HepG2 (cell line): ENCODE results near the gene LMF2. TPM values are rescaled to one million over a fixed set of nuclear protein-coding genes. Genes with fewer than 3 reads are reported as not detected.

Source experiments
- ARHGAP35 ChIP-seq: sonication (generic); formaldehyde crosslinking; IDR thresholded peaks from 2 replicates; pipeline ENCODE4 v1.9.0; 2022; ENCODE audit warnings: mild to moderate bottlenecking, inconsistent platforms, moderate library complexity, missing genetic modification reagents, borderline replicate concordance
- ATF5 ChIP-seq: sonication (generic); formaldehyde crosslinking; IDR thresholded peaks from 2 replicates; pipeline ENCODE4 v1.4.0; 2020; ENCODE audit warnings: mild to moderate bottlenecking, low read depth, missing genetic modification reagents
- DMTF1 ChIP-seq: sonication (generic); formaldehyde crosslinking; IDR thresholded peaks from 2 replicates; pipeline ENCODE4 v1.4.0; 2020; ENCODE audit warnings: mild to moderate bottlenecking, missing genetic modification reagents
- DPF2 ChIP-seq: sonication (generic); formaldehyde crosslinking; IDR thresholded peaks from 2 replicates; pipeline ENCODE4 v1.4.0; 2020; ENCODE audit warnings: mild to moderate bottlenecking, low read depth, missing genetic modification reagents, borderline replicate concordance
- GPN1 ChIP-seq: sonication (generic); formaldehyde crosslinking; IDR thresholded peaks from 2 replicates; pipeline ENCODE4 v1.5.1; 2020; ENCODE audit warnings: missing genetic modification reagents, borderline replicate concordance
- LRRFIP1 ChIP-seq: sonication (generic); formaldehyde crosslinking; conservative IDR thresholded peaks from 2 replicates; pipeline ENCODE4 v1.4.0; 2020; ENCODE audit warnings: missing genetic modification reagents
- MAX ChIP-seq: IDR thresholded peaks from 2 replicates; pipeline ENCODE4 v1.6.1; 2012; ENCODE audit warnings: inconsistent platforms
- NFE2 ChIP-seq: sonication (generic); formaldehyde crosslinking; IDR thresholded peaks from 2 replicates; pipeline ENCODE4 v1.4.0; 2020; ENCODE audit warnings: missing genetic modification reagents
- NFKB2 ChIP-seq: sonication (generic); formaldehyde crosslinking; IDR thresholded peaks from 2 replicates; pipeline ENCODE4 v1.4.0; 2020; ENCODE audit warnings: missing genetic modification reagents, borderline replicate concordance
- NR2C2 ChIP-seq: sonication (generic); formaldehyde crosslinking; IDR thresholded peaks from 2 replicates; pipeline ENCODE4 v1.4.0; 2020; ENCODE audit warnings: missing genetic modification reagents, mild to moderate bottlenecking, moderate library complexity, borderline replicate concordance
- RNF2 ChIP-seq: fragments of 450-650 bp; conservative IDR thresholded peaks from 2 replicates; pipeline ENCODE4 v1.6.1; 2016; ENCODE audit warnings: low read depth
- XBP1 ChIP-seq: sonication (generic); formaldehyde crosslinking; IDR thresholded peaks from 2 replicates; pipeline ENCODE4 v1.5.0; 2020; ENCODE audit warnings: missing genetic modification reagents
- ZNF138 ChIP-seq: sonication (generic); formaldehyde crosslinking; IDR thresholded peaks from 2 replicates; pipeline ENCODE4 v1.5.0; 2020; ENCODE audit warnings: mild to moderate bottlenecking, low read depth, missing genetic modification reagents
- ZNF143 ChIP-seq: sonication (generic); formaldehyde crosslinking; IDR thresholded peaks from 2 replicates; pipeline ENCODE4 v1.4.0; 2020; ENCODE audit warnings: missing genetic modification reagents
- ZNF343 ChIP-seq: sonication (generic); formaldehyde crosslinking; IDR thresholded peaks from 2 replicates; pipeline ENCODE4 v1.4.0; 2020; ENCODE audit warnings: mild to moderate bottlenecking, missing genetic modification reagents
- ZNF431 ChIP-seq: sonication (generic); formaldehyde crosslinking; IDR thresholded peaks from 2 replicates; pipeline ENCODE4 v1.9.0; 2022; ENCODE audit warnings: missing genetic modification reagents, low read depth, mild to moderate bottlenecking, borderline replicate concordance
- polyA plus RNA-seq, 8 experiments: library from polyadenylated mRNA; depleted of rRNA in 3 of 8; stranded (reverse) in 7 of 8; unstranded in 1 of 8; fragments of >200 nt; fragmentation: Illumina TruSeq in 4 of 8; extraction: Trizol in 4 of 8; gene quantifications; 2 replicates each; pipeline versions ENCODE4 v1.2.1 to v1.2.3, GENCODE V29; 2011 to 2016; ENCODE audit warnings: low read depth in 4 of 8, missing spikeins in 1 of 8, mixed read lengths in 1 of 8; ENCODE audit not compliant: insufficient read depth in 1 of 8
- total RNA-seq, 5 experiments: library from RNA; depleted of rRNA; stranded (reverse); fragments of >200 nt; fragmentation: Illumina TruSeq; extraction: Trizol; gene quantifications; 2 replicates each; pipeline ENCODE4 v1.2.3, GENCODE V29; 2016; ENCODE audit warnings: low read depth in 1 of 5

The LMF2 gene
- total and polyA plus RNA-seq, 2 of the 13 experiments (the other 11 are each of a cell fraction or from before 2014, with no cell fraction given): 23.3 to 30.6 TPM

GRCh38 chr22:50525104-50525857 lies 17.8 kb upstream of the LMF2 start, which contains the start of gene SCO2 (continued):
- TF ChIP-seq ZNF138: no peak; the same call in none of the 2 replicates
- TF ChIP-seq LRRFIP1 (CRISPR knock-in tag): no peak
- no peak for TF ChIP-seq DMTF1
- no peak for TF ChIP-seq DPF2
- peak; percentile 21; the same call in 1 of the 2 replicates for TF ChIP-seq NR2C2 (CRISPR knock-in tag)
- TF ChIP-seq XBP1 (CRISPR knock-in tag): no peak
- peak; percentile 79 for TF ChIP-seq ZNF143 (CRISPR knock-in tag)
- no peak for TF ChIP-seq NFE2
- TF ChIP-seq ARHGAP35: no peak; the same call in 1 of the 2 replicates
- TF ChIP-seq ZNF343 (CRISPR knock-in tag): peak; percentile 84
- TF ChIP-seq GPN1 (CRISPR knock-in tag): no peak
- TF ChIP-seq MAX: peak; percentile 90
- peak; percentile 63; the same call in 1 of the 2 replicates for TF ChIP-seq RNF2
- no peak; the same call in 1 of the 2 replicates for TF ChIP-seq ATF5
- TF ChIP-seq ZNF431 (CRISPR knock-in tag): no peak; the same call in 1 of the 2 replicates
- TF ChIP-seq NFKB2 (CRISPR knock-in tag): no peak; the same call in 1 of the 2 replicates
